Measurements from ENCODE around the gene FAM124B. TPM values are rescaled to one million over a fixed set of nuclear protein-coding genes. Genes with fewer than 3 reads are reported as not detected.
A peak's percentile ranks its signal among the peaks of the same experiment; 100 is the strongest.
"Not testable (repeated sequence)": the region's sequence is repeated elsewhere in the genome, so short reads cannot be mapped to it uniquely, and the experiment has no call there.

FAM124B gene
- total RNA-seq, 1 donor from 2014 or later: 156 TPM

DNA sequence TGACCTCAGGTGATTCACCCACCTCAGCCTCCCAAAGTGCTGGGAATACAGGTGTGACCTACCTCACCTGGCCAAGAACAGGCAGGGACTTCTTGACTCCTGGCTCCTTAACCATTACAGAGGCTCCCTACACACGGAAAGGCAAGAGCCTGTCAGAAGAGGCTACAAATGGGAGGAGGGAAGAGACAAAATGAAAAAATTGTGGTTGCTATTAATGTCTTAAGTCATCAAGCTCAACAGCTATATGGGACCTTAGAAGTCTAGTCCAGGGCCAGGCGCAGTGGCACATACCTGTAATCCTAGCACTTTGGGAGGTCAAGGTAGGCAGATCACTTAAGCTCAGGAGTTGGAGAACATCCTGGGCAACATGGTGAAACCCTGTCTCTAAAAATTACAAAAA lies 11.5 kb upstream of the FAM124B start:
- DNase-seq (ENCODE audit: extremely low read depth, low read depth, low spot score): no peak

DNA sequence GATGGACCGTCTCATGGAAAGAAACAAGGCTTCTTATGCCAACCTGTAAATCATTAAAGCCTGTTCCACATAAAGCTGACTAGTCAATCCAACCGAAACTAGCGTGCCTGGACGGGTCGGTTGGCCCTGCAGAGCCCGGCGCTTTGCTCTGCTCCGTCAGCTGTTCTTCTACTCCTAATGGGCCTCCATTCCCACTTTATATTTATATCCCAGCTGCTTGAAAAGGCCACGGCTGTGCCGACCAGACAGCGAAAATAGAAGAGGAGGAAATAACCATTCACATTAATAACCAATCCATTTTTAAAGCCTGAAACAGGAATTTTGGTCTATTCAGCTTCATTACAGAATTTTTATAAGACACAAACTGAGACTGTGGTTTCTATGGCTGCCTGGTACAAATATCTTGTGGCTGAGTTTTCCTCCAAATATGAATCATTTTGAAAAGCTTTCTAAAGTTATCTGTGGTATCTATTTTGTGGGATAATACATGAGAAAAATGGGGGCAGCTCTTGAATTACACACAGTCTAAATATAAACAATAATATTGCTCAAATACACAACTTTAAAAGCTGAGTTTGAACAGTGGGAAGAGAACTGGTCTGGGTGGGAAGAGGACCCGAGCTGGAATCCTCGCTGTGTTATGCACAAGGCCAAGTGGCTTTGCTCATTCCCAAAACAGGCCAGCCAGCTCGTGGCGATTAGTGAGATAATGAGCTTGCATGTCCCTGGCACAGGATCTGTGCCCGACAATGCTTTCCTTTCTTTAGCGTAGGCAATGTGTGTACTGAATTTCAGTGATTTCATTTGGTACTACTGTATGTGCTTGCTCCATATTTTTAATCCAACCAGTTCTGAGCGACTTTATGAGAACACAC lies 10.5 kb upstream of the FAM124B start:
- no peak for DNase-seq (ENCODE audit: extremely low read depth, low read depth, low spot score)

DNA sequence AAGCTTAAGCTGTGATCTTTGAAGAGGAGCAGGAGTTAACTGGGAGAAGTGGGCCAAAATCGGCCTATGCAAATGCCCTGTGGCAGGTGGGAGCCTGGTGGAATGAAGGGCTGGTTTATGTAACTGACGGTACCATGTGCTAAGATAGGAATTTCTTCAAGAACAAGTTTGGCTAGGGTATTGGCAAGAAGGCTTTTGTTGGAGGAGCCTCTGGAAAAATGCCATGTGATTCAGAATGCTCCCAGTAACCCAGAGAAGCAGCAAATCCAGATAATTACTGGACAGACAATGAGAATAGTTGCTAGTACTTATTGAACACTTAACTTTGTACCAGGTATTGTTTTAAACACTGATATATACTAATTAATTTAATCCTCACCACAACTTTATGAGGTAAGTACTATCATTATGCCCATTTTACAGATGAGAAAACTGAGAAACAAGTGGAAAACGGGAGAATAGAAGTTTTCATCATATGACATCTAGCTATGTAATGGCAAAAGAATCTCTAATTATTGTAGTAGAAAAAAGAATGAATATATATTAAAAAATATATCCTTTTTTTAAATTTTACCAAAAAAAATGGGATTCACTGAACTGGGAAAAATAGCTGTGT lies 9.1 kb upstream of the FAM124B start:
- no peak for DNase-seq (ENCODE audit: extremely low read depth, low read depth, low spot score)

DNA sequence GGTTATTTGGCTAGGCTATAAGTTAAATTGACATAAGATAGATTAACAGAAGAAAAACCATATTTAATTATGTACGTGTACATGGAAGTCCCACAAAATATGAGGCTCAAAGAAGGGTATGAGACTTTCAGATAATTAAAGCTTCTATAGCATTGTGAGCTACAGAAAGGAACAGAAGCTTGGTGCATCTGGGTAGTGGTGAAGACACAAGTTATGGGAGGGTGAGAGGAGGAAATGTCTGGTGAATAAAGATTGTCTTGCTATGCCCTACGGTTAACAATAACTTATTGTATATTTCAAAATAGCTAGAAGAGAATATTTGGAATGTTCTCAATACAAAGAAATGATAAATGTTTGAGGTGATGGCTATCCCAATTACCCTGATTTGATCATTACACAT lies 6.8 kb upstream of the FAM124B start:
- DNase-seq (ENCODE audit: extremely low read depth, low read depth, low spot score): no peak

DNA sequence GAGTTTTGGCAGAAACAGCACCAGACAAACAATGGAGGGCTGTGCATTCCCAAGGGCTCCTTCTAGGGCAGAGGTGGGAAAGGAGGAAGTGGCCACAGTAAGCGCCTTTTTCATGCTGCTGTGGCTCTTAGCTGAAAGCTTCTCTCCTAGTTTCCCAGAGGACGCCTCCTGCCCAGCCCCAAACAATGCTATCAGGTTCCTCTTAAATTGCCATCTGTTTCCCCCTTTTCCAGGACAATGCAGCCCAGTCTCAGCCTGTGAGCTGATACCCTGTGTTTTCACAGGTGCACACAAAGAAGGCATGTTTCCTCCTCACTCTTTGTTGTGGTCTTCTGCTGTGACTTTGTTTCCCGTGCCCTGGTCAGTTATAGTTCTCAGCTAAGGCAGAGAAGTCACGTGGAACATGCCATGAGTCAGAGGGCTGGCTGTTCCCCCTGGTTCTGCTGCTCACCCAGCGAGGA lies 5.4 kb upstream of the FAM124B start:
- peak; percentile 98 for DNase-seq (ENCODE audit: extremely low read depth, low read depth, low spot score)

DNA sequence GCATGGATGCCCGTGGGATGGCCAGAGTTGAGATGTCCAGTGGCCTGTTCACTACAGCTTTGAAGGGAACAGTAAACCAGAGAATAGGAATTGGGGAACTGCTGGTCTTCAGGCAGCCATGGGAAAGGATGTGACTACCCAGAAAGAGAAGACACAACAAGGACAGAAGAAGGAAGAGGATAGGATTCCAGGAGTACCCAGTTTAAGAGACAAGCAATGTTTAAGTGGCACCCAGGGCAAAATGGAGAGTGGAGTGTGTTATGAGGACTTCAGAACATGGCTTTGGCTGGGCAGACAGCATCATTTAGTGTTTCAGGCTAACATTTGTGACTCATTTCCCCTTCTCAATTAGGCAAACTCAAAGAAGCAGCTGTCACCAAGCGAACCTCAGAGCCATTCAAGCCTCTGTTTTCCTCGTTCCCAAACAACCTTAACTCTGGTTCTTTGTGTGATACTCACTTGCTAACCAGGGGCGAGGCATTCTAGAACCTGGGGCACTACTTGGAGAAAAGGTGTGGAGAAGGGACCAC lies 4.0 kb upstream of the FAM124B start:
- peak; percentile 64 for DNase-seq (ENCODE audit: extremely low read depth, low read depth, low spot score)

DNA sequence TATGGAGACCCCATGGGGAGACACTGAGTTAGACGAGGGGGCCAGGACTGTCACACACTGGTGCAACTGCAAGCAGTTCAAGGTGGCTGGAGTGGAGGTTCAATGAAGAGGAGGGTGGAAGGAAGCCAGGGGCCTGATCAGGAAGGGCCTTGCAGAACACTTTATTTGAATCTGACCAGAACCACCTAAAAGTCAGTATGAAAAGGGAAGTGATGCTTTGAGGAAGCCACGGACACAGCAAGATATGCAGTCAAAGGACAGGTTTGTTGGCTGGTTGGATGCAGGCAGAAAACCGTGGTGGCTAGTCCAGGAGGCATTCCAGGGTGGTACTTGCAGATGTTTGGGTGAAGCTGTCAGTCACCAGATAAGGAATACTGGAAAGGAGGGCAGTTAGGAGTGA lies 3.5 kb upstream of the FAM124B start:
- no peak for DNase-seq (ENCODE audit: extremely low read depth, low read depth, low spot score)

DNA sequence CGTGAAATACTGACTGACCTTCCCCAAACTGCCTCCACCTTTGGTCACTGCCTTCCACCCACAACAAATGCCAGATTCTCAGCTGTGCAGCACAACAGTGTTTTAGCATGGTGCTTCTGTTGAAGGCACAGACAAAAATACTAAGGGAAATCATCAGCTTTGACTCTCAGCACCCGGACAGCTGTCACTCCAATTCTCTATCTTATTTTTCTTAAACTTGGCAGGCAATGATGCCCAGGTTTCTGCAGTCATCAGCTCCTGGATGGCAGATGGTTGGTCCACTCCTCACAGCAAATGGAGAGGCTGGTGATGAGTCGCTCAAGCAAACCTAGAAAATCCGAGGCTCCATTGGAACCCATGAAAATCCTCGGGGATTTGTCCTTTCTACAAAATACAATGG lies 2.9 kb upstream of the FAM124B start:
- DNase-seq (ENCODE audit: extremely low read depth, low read depth, low spot score): no peak

DNA sequence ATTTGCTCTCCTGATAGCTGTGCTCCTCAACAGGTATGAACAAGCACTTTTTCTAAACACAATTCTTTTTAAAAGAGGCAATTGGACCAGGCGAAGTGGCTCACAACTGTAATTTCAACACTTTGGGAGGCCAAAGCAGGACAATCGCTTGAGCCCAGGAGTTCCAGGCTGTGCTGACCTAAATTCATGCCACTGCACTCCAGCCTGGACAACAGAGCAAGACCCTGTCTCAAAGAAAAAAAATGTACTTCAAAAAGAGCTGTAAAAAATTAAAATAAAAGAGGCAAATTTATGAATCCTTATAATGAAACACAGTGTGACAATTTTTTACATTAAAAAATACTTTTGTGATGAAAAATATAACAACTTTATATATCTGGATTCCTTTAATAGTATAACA lies 1.8 kb upstream of the FAM124B start:
- no peak for DNase-seq (ENCODE audit: extremely low read depth, low read depth, low spot score)

DNA sequence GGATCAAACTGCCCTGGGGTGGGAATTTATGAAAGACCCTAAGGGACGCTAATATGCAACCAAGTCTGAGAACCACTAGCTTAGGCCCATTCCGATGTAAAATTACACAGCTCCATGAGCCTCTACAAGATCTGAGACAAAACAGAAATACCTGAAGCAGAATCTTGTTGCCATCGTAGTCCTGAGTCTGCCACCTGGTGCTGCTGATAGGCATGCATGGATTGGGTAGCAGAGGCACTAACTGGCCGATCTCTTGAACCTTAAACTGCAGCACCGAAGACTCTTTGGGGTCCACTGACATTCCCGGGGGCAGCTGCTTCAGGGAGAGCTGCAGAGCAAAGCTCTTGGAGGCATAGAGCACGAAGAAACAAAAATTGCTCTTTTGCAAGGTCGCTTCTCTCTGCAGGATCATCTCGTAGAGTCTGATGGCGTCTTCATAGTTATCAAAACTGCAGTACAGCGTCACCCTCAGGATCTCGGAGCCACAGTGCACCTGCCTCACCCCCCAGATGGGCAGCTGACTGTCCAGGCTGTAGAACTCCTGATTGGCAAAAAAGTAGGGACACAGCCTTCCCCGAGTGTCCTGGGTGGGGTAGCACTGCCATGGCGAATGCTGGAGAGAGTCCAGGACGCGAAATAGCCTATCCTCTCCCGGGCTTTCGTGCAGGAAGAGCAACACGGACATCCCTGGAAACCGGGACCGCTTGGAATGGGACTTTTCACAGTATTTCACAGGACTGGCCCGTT lies 848 bp downstream of the FAM124B start:
- DNase-seq (ENCODE audit: extremely low read depth, low read depth, low spot score): no peak

DNA sequence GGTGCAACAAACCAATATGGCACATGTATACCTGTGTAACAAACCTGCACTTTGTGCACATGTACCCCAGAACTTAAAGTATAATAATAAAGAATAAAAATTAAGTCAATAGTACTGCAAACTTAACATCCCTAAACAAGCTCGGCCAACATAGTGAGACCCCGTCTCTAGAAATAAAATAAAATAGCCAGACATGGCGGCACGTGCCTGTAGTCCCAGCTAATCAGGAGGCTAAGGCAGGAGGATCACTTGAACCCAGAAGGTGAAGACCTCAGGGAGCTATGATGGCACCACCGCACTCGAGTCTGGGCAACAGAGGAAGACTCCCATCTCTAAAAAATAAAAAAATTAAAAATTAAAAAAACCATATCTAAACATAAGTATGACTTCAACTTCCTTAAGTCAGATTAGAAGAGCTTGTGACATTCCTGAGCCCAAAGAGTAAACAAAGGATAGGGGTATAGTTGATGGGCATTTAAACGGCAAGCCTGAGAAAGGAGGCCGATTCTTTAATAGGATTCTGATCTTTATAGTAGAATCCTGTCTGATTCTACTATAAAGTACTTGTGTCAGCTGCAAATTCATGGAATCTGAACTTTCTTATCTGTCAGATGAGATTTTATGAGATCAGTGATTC lies 1.6 kb downstream of the FAM124B start:
- no peak for DNase-seq (ENCODE audit: extremely low read depth, low read depth, low spot score)

DNA sequence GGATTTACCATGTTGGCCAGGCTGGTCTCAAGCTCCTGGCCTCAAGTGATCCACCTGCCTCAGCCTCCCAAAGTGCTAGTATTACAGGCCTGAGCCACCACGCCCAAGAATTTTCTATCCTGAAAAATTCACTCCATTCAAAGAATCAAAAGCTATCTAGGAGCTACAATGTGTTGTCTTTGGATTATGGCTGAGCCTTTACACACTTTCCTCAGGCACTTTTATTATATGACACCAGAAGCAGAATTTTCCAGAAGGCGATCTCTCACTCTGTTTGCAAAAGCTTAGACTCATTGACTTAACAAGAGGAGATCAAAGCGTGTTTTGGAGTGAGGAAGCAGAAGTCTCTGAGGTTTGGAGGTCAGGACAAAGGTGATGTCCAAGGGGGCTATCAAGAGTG lies 3.6 kb downstream of the FAM124B start:
- DNase-seq (ENCODE audit: extremely low read depth, low read depth, low spot score): no peak

DNA sequence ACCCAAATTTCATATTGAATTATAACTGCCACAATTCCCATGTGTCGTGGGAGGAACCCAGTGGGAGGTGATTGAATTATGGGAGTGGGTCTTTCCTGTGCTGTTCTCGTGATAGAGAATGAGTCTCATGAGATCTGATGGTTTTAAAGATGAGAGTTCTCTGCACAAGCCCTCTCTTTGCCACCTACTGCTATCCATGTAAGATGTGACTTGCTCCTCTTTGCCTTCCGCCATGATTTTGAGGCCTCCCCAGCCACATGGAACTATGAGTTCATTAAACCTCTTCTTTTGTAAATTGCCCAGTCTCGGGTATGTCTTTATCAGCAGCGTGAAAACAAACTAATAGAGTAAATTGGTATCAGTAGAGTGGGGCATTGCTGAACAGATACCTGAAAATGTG lies 4.8 kb downstream of the FAM124B start:
- not testable (repeated sequence) for DNase-seq (ENCODE audit: extremely low read depth, low read depth, low spot score)

DNA sequence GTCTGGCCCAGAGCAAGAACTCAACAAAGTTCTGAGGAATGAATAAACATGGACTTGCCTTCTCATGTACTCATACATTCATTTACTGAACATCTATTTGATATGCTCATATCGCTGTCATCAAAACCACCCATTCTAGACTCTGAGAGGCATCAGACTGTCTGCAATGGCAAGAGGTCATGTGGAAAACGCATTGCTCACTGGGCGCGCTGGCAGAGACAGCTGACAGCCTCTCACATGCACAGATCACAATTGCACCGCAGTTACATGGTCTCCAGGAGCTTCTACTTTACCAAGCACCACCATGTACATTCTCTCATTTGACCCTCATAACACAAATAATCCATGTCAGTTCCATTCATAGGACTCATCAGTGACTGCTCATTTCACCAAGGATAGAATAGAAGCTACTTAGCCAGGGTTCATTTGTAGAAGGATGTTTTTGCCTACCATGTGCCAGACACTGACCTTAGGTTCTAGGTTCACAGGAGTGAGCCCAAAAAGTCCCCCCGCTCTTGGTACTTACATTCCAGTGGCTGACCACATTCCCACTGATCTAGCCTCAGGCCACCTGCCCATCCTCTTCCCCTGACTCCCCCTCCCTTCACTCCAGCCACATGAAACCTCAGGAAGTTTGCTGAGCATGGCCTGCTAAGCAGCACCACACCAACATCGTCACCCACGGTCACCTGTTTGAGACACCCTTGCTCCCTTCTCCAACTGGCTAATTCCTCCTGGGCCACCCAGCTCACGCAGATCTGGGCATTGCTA lies 6.1 kb downstream of the FAM124B start:
- no peak for DNase-seq (ENCODE audit: extremely low read depth, low read depth, low spot score)

DNA sequence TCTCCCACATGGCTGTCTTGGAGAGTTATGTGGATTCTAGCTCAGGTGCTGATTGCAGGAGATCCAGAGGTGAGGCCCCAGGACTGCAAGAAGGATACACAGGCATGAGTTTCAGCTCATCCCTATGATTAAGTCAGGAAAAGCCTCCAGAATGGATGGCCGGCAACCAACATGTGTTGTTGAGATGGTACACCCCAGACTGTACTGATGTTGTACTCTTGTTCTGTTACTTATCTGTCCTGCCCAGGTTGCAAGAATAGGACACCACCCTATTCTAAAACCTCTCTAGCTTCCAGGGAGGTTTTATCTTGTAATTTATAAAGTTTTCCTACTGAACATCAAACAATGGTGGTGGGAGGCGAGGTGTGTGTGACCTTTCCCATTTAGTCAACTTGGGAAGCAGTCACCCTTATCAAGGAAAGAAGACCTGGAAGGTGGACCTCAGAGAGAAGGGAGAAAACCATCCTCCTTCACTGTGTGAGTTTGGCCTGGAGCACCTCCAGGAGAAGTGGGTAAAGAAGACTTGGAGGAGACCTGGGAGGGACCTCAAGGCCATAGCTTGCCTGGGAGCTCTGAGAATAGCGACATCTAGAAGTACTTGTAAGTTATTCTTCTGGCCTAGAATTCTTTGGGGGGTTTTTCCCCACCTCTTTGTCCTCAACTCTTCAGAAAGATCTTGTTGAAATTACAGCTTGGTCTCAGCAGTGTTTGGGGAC lies 8.6 kb downstream of the FAM124B start:
- no peak for DNase-seq (ENCODE audit: extremely low read depth, low read depth, low spot score)

DNA sequence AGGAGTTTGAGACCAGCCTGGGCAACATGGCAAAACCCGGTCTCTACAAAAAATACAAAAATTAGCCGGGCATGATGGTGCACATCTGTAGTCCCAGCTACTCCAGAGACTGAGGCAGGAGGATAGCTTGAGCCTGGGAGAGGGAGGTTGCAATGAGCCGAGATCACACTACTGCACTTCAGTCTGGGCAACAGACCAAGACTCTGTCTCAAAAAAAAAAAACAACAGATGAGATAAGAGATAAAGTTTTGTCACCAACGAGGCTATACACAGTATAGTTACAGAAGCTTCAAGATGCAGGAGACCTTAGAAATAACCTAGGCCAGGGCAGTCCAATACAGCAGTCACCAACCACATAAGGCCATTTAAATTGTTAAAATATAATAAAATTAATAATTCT lies 9.4 kb downstream of the FAM124B start:
- no peak for DNase-seq (ENCODE audit: extremely low read depth, low read depth, low spot score)

DNA sequence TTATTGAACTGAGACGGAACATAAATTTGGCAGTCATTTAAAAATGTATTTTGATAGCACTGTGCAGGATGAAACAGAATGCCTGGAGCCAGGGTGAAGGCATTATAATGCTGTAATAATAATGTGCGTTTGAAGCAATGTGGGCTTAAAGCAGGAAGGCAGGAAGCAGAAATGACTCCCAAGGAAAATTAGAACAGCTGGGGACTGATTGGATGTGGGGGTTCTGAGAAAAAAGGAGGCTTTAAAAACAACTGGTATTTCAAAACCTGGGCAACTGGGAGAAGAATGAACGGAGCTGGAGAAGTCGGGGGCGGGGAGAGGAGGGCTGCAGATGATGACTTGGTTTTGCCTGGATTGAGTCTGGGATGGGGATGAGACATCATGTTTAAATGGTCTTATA lies 12.6 kb downstream of the FAM124B start:
- no peak for DNase-seq (ENCODE audit: extremely low read depth, low read depth, low spot score)

DNA sequence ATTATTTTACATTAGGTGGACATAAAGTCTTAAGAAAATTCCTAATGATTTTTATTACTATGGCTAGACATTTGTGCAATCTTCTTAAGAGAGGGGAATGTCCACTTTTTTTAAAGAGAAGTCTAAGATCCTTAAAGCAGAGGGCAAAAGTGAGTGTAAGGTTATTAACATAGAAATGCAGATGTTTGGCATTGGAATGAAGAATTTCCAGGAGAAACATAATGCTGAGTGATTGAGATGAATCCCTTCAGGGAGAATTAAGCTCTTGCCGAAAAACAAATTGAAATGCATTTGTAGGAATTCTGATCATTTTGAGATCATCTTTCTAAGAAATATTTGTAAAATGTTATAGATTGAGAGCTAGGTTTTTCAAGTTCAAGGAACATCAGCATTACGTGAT lies 15.0 kb downstream of the FAM124B start:
- DNase-seq (ENCODE audit: extremely low read depth, low read depth, low spot score): no peak

DNA sequence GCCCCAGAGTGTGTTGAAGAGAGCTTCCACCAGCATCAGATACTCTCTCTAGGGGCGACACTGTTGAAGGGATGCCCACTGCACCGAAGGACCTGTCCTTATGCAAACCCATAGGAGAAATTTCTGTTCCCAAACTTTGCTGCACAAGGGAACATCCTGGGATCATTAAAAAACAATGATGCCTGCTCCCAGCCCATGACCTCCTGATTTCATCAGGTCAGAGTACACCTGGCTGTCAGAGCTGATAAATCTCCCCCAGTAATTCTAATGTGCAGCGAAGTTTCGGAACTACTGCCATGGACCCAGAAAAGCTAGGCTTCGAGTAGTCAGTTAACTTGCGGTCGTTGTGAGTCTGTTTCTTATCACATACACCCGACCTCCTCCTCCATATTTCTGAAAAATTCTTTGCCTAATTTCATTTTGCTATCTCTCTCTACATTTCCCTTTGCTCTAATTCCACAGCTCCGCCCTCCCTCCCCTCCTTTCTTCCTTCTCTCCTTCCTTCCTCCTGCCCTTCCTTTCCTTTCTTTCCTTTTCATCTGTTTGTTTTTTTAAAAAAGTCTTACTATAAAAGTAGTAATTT lies 18.8 kb downstream of the FAM124B start:
- no peak for DNase-seq (ENCODE audit: extremely low read depth, low read depth, low spot score)
